Left lung (tissue), 14 donors: Measurements from ENCODE around the gene C5AR1. TPM values are rescaled to one million over a fixed set of nuclear protein-coding genes. Genes with fewer than 3 reads are reported as not detected.
"Not testable (repeated sequence)": the region's sequence is repeated elsewhere in the genome, so short reads cannot be mapped to it uniquely, and the experiment has no call there.

Experiments used
- ATAC-seq: fragments of 200-7000 bp; cut with Tn5 transposase; one replicate; pipeline ENCODE4 v1.9.1; 2020; ENCODE audit warnings: moderate library complexity
- DNase-seq, 4 donors: peaks; one replicate each; pipeline ENCODE4 v3.0.0-alpha.2; 2013 to 2020
- H3K27ac ChIP-seq, 2 donors: fragments of 200-600 bp; sonication (generic) in 1 of 2; one replicate each; pipeline versions ENCODE4 v1.5.0 to v1.8.0; 2020 to 2021
- H3K27me3 ChIP-seq, 2 donors: fragments of 200-600 bp; sonication (generic) in 1 of 2; one replicate each; pipeline versions ENCODE4 v1.5.0 to v1.8.0; 2020 to 2021
- H3K36me3 ChIP-seq, 2 donors: fragments of 200-600 bp; sonication (generic) in 1 of 2; one replicate each; pipeline versions ENCODE4 v1.5.0 to v1.8.0; 2020 to 2021
- H3K4me1 ChIP-seq, 2 donors: fragments of 200-600 bp; one replicate each; pipeline ENCODE4 v1.8.0; 2021
- H3K4me3 ChIP-seq, 2 donors: fragments of 200-600 bp; sonication (generic) in 1 of 2; one replicate each; pipeline versions ENCODE4 v1.5.0 to v1.8.0; 2020 to 2021; ENCODE audit warnings: mild to moderate bottlenecking in 1 of 2
- H3K9me3 ChIP-seq, 2 donors: fragments of 200-600 bp; sonication (generic) in 1 of 2; one replicate each; pipeline versions ENCODE4 v1.5.0 to v1.8.0; 2020 to 2021
- CTCF ChIP-seq, 2 donors: fragments of 200-600 bp; sonication (generic) in 1 of 2; IDR thresholded peaks; one replicate each; pipeline versions ENCODE4 v1.5.0 to v1.8.0; 2021; ENCODE audit warnings: antibody characterized with exemption in 2 of 2
- intact Hi-C, 2 donors: fragments of 100-400 bp; cut with DNase I; formaldehyde crosslinking; loops; one replicate each; pipeline versions ENCODE4 v1.11.2 to v1.14.2; 2022
- long read RNA-seq, 12 donors: library from polyadenylated mRNA in 2 of 12; unstranded in 2 of 12; transcript quantifications; one replicate each; pipeline ENCODE4 v2.0.0 and lab custom pipeline, GENCODE V29; 2019 to 2026
- polyA plus RNA-seq, 6 donors: library from polyadenylated mRNA; unstranded; fragments of 120-200 nt; gene quantifications; one replicate each; pipeline ENCODE4 v1.2.1, GENCODE V29; 2013; ENCODE audit not compliant: insufficient read length in 6 of 6
- total RNA-seq, 2 donors: library from RNA; stranded (reverse); fragmentation: NEBNext Ultra II Directional; extraction: Animal tissue kit (Norgen Biotek cat#: 25700); gene quantifications; one replicate each; pipeline ENCODE4 v1.2.1, GENCODE V29; 2021
- donor health status: DM: no; HTN: yes; CAD: no.
- donor health status: DM: no; HTN: no; CAD: no.

Gene C5AR1
- 100 to 1,000 TPM in 1 of 2 donors, 10 to 100 TPM in 1; 28.3 to 110 TPM for total RNA-seq
- 1 to 10 TPM; 2.0 to 4.7 (median 2.5) TPM for polyA plus RNA-seq
- long read RNA-seq, donor 1: 0 reads
- long read RNA-seq, donor 2: 0 reads
- long read RNA-seq, donor 3, partial matches to known transcripts: 0 of 1 reads
- long read RNA-seq, donor 3, other reads (novel, unspliced or antisense): 0 of 1 reads
- long read RNA-seq, donor 4, partial matches to known transcripts: 0 of 3 reads
- long read RNA-seq, donor 4, other reads (novel, unspliced or antisense): 3 of 3 reads
- long read RNA-seq, donor 5, partial matches to known transcripts: 0 of 1 reads
- long read RNA-seq, donor 5, other reads (novel, unspliced or antisense): 0 of 1 reads
- long read RNA-seq, donor 6: 0 reads
- long read RNA-seq, donor 7: 0 reads
- long read RNA-seq, donor 8: 0 reads
- long read RNA-seq, donor 9: 0 reads
- long read RNA-seq, donor 10, partial matches to known transcripts: 0 of 2 reads
- long read RNA-seq, donor 10, other reads (novel, unspliced or antisense): 2 of 2 reads
- long read RNA-seq, donor 11: 0 reads
- long read RNA-seq, donor 12: 0 reads

- intact Hi-C loops: no loop called here
- H3K27ac ChIP-seq: peak within 1 kb of the TSS; percentile 71 to 88
- no peak for TF ChIP-seq CTCF (IDR thresholded peaks at IDR 0.05)
- peaks cover 0 to 21% of the 10 kb centered on the region in 2 donors for H3K27me3 ChIP-seq
- peak within 1 kb of the TSS; percentile 7 to 58 for H3K4me3 ChIP-seq
- peaks cover 0 to 19% of the 10 kb centered on the region in 2 donors for H3K36me3 ChIP-seq
- peak in 2 of 4 donors; percentile 79 to 90 for DNase-seq
- H3K9me3 ChIP-seq: no peaks in the 10 kb centered on the region
- peaks cover 0 to 55% of the 10 kb centered on the region in 2 donors for H3K4me1 ChIP-seq
- ATAC-seq: peak; percentile 66
Observed at GRCh38 chr19:47309608-47310007, at the start of gene C5AR1. Gene C5AR1, plus strand, starts transcription at chr19:47309861. Its CDS starts 35 bp downstream, at chr19:47309896.

DNA sequence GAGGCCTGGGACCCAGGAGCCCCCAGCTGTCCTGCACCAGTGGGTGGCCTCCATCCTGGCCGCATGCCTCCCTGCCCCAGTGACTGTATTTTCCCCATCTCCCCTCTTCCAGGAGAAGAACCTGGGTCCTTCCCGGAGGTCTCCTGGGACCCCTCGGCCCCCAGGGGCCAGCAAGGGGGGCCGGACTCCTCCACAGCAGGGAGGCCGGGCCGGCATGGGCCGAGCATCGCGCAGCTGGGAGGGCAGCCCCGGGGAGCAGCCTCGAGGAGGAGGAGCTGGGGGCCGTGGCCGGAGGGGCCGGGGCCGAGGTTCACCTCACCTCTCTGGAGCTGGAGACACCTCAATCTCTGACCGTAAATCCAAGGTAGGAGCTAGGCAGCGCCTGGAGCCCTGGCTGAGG lies 49.2 kb upstream of the C5AR1 start:
- H3K36me3 ChIP-seq: peaks cover 0 to 73% of the 10 kb centered on the region in 2 donors
- H3K9me3 ChIP-seq: no peaks in the 10 kb centered on the region
- intact Hi-C loops: no loop called here
- no peak overlapping the region for H3K4me3 ChIP-seq
- no peaks in the 10 kb centered on the region for H3K27me3 ChIP-seq
- no peak for TF ChIP-seq CTCF (IDR thresholded peaks at IDR 0.05)
- ATAC-seq (no peak), DNase-seq (no peak)
- H3K27ac ChIP-seq: no peak overlapping the region
- peaks cover 12 to 33% of the 10 kb centered on the region in 2 donors for H3K4me1 ChIP-seq

- H3K4me3 ChIP-seq, H3K27me3 ChIP-seq, intact Hi-C loops, DNase-seq, ATAC-seq, H3K9me3 ChIP-seq: not testable (repeated sequence)
- H3K4me1 ChIP-seq: peaks cover 12 to 33% of the 10 kb centered on the region in 2 donors
- H3K36me3 ChIP-seq: peaks cover 0 to 90% of the 10 kb centered on the region in 2 donors
- H3K27ac ChIP-seq: peak overlapping the region in 1 of 2 donors; percentile 20
Observed at GRCh38 chr19:47261946-47262793, 47.5 kb upstream of the C5AR1 start.

- Histone ChIP-seq H3K36me3 (peaks cover 0 to 97% of the 10 kb centered on the region in 2 donors), H3K27me3 (no peaks in the 10 kb centered on the region), H3K4me3 (no peak overlapping the region), H3K4me1 (peaks cover 0 to 14% of the 10 kb centered on the region in 2 donors), H3K27ac (no peak overlapping the region), H3K9me3 (no peaks in the 10 kb centered on the region)
- intact Hi-C loops: no loop called here
- ATAC-seq (no peak), DNase-seq (no peak)
- no peak for TF ChIP-seq CTCF (IDR thresholded peaks at IDR 0.05)
Observed at GRCh38 chr19:47264629-47265028, 45.0 kb upstream of the C5AR1 start.

GRCh38 chr19:47266401-47266941 lies 43.2 kb upstream of the C5AR1 start:
- intact Hi-C loops: no loop called here
- Histone ChIP-seq H3K27ac (no peak overlapping the region), H3K27me3 (no peaks in the 10 kb centered on the region), H3K36me3 (peaks cover 0 to 97% of the 10 kb centered on the region in 2 donors), H3K4me1 (peaks cover 0 to 8% of the 10 kb centered on the region in 2 donors), H3K9me3 (no peaks in the 10 kb centered on the region), H3K4me3 (no peak overlapping the region)
- ATAC-seq (no peak), DNase-seq (no peak)
- no peak for TF ChIP-seq CTCF (IDR thresholded peaks at IDR 0.05)
